Activated CD8-positive, alpha-beta memory T cell treated with anti-CD3 and anti-CD28 coated beads, Interleukin-2, amount 50 U/mL, for 4 hours (primary cell): Measurements from ENCODE around the gene SEC14L5.
"Not testable (repeated sequence)": the region's sequence is repeated elsewhere in the genome, so short reads cannot be mapped to it uniquely, and the experiment has no call there.

Experiments
- DNase-seq: peaks from one replicate; pipeline ENCODE4 v3.0.0-alpha.2; 2020

SEC14L5 gene

DNA sequence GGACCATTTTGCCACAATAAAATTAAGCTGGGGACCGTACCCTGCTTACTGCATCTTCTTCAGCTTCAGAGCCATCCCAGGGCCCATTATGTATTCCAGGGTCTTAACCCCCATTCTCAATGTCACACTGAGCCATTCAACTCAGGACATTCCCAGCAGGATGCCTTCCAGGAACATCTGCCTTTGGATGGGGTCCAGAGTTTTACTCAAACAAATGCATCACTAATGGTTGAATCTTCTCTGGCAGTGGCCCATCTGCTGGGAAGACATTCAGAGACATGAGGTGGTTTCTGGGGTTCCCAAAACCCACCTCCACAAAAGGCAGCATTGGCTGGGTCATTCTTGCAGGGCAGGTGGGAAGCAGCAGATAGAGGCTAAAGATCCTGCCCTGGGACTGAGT lies 3.4 kb upstream of the SEC14L5 start:
- DNase-seq: no peak

- no peak for DNase-seq
Observed at GRCh38 chr16:4957420-4957719, 760 bp upstream of the SEC14L5 start.

GRCh38 chr16:4958510-4959438 lies 644 bp downstream of the SEC14L5 start:
- DNase-seq: no peak

DNA sequence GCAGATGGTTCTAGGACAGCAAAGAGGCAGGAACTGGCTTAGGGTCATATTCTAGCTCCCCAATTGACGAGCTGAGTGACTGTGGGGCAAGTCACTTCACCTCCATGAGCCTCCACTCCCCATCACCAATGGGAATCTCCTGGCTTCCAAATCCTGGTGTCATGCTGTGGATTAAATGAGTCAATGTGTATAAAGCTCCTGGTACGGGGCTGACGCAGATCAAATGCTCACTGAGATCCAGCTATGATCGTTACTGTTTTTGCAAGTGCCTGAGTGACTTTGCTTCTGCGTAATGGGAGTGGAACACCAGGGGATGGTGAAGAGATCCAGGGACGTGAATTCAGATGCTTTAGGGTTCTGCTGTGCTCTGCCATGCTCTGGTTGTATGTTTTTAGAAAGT lies 2.4 kb downstream of the SEC14L5 start:
- DNase-seq: no peak

DNA sequence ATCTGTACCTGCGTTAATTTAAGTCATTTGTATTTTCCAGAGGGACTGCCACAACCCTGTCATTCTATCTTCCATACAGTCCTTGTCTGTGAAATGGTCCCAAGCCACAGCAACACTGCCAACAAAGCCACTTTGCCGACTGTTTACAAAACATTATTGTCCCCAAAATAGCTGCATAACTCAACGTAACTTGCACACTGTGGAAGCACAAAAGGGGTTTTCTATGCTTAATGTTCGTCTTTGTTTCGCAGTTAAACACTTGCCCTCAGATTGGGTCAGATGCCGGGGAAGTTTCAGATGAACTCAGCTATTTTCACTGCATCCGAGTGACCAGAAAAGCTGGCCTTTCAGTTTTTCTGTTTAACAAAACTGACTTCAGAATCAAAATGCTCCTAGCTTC lies 4.6 kb downstream of the SEC14L5 start:
- DNase-seq: no peak

- not testable (repeated sequence) for DNase-seq
Observed at GRCh38 chr16:4963527-4963926, 5.4 kb downstream of the SEC14L5 start.

- no peak for DNase-seq
Observed at GRCh38 chr16:4966736-4967453, 8.8 kb downstream of the SEC14L5 start.

DNA sequence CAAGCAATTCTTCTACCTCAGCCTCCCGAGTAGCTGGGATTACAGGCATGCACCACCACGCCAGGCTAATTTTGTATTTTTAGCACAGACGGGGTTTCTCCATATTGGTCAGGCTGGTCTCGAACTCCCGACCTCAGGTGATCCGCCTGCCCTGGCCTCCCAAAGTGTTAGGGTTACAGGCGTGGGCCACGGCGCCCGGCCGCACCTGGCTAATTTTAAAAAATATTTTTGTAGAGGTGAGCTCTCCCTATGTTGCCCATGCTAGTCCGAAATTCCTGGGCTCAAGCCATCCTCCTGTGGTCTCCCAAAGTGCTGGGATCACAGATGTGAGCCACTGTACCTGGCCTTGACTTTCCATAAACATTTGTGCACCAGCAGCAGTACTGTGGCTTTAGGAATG lies 10.1 kb downstream of the SEC14L5 start:
- not testable (repeated sequence) for DNase-seq

GRCh38 chr16:4968879-4969483 lies 10.9 kb downstream of the SEC14L5 start:
- no peak for DNase-seq

DNA sequence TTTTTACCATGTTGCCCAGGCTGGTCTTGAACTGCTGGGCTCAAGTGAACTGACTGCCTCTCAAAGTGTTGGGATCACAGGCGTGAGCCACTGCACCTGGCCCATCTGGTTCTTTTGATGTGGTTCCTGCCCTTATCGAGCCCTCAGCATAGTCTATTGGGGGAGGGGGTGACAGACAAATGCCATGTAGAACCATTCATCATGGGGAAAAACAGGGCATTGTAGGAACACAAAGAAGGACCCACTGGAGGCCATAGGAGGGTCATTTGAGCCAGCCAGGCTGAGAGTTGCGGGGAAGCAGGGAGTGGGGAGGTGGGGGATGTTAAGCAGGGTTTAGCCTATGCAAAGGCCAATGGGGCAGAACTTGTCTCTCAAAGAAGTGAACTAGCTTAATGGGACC lies 11.9 kb downstream of the SEC14L5 start:
- no peak for DNase-seq

GRCh38 chr16:4972938-4973587 lies 14.9 kb downstream of the SEC14L5 start:
- no peak for DNase-seq

DNA sequence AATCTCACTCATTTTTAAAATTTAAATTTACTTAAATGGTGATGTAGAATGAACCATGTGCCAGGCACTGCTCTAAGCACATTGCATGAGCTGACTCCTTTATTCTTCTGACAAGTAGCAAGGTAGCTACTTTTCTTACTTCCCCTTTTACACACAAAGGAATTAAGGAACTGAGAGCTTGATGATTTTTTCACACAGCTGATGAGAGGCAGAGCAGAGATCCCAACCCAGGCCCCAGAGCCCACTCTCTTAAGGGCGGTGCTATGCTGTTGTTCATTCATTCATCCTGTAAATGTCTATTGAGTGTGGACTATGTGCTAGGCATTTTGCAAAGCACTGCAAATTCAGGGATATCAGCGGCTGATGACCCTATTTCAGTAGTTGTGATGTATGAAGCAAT lies 17.9 kb downstream of the SEC14L5 start:
- DNase-seq: no peak

DNA sequence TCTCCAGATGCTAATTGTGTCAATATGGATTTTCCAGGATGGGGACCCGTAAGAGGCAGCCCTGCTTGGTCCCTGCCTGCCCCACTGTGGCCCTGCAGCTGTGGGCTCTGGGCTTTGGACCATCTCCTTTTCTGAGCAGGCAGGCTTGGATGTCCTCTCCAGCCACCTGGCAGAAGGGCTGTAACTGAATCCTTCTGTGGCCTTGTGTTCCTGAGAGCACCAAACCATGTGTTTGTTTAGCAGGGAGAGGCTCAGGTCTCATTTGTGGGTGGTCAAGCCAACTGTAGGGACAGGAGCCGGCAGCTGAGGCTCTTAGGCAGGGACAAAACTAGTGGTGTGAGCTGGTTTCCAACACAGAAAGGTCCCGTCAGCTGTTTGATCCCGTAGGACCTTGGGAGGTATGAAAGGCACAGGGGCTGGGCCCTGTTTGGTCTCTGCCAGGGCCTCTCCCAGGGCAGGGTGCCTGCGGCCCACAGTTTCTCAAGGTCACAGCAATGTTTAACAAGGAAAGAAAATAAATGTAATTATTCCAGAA lies 18.5 kb downstream of the SEC14L5 start:
- no peak for DNase-seq

GRCh38 chr16:4979164-4979563 lies 21.0 kb downstream of the SEC14L5 start:
- no peak for DNase-seq

GRCh38 chr16:4979736-4980660 lies 21.9 kb downstream of the SEC14L5 start:
- no peak for DNase-seq

- no peak for DNase-seq
Observed at GRCh38 chr16:4980691-4981090, 22.6 kb downstream of the SEC14L5 start.

DNA sequence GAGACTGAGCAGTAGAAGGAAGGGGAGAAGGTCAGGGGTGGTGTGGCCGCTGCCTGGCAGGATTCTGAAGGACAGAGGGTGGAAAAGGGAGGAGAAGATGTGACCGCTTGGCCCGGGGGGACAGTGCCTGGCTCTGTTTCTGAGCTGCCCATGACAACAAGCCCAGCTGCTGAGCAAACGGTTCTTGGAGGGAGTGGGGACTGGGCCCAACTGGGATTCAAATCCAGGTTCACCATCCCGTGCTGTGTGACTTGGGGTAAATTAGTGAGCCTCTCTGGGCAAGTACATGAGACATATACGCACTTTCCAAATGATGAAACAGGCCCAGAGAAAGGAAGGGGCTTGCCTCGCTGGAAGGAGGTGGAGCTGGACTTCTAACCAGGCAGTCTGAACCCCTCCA lies 23.3 kb downstream of the SEC14L5 start:
- no peak for DNase-seq

DNA sequence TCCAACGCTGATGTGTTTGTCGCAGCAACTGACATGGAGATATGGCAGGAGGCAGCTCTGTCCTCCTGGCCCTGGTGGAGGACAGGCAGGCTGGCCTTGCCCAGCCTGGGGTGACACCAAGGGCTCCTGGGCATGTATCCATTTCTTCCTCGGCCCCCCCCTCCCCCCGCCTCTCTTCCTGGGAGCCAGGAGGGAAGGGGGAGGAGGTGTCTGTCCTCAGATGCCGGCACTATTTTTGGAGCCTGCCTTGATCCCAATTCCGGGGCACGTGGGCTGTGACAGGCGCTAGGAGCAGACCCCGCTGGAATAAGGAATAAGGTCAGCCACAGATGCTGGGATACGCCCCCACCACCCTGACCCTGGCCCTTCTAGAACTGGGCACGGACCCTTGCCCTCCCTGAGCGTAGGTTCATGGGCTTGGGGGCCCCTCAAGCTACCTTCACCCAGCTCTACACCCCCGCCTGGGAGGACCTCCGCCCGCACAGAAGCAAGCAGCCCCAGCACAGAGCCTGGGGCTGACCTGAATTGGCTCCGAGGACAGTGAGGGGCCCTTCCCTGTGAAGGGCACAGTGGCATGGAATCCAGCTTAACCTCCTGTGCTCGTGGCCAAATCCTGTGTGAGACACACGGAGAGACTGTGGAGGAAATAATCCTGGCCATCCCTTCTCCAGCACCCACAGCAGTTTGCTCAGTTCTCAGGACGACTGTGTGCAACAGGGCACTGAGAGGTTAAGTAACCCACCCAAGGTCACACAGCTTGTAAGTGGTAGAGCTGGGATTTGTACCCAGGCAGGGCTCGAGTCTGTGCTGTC lies 24.1 kb downstream of the SEC14L5 start:
- DNase-seq: no peak

DNA sequence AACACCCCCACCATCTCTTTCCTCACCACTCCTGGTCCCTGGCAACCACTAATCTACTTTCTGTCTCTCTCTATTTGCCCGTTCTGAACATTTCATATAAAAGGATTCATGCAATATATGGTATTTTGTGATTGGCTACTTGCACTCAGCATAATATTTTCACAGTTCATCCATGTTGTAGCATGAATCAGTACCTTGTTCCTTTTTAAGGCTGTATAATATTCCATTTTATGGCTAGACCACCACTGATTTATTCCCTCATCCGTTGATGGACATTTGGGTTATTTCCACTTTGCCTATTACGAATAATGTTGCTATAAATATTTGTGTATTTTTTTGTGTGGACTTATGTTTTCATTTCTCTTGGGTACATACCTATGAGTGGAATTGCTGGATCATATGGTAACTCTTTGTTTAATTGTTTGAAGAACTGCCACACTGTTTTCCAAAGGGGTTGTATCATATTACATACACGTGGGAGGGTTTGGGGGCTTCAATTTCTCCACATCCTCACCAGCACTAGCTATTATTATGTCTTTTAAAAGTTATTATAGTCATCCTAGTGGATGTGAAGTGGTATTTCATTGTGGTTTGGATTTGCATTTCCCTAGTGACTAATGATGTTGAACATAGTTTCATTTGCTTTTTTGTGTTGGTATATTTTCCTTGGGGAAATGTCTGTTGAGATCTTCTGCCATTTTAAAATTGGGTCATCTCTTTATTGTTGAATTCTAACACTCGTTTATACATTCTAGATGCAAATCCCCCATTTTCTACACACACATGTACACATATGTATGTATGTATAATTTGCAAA lies 26.3 kb downstream of the SEC14L5 start:
- DNase-seq: no peak

DNA sequence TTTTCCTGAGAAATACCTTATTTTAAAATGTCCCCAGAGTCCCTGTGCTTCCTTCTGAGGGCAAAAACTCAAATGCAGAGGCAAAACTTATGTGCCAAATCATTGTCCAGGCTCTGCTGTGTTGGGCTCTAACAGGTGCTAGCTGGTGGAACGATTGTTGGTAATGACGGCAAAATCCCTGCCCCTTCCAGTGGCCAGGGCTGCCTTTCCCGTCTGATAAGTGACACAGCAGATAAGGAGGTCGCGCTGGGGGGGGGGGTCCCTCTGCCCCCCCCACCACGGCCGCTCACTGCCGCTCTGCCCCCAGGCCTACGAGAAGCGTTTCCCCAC lies 29.1 kb downstream of the SEC14L5 start:
- no peak for DNase-seq
